Colon (tissue), 2 donors: ENCODE results near the gene PRKCZ.

ENCODE experiments used
- FAIRE-seq: peaks from 2 replicates; lab custom pipeline; 2012; peaks lifted over from hg19 to GRCh38; lab: Jason Lieb, UNC
- donor health status: control.
- donor health status: control.

PRKCZ gene

GRCh38 chr1:2230781-2231531, 180.7 kb downstream of the PRKCZ start:
- no peak for FAIRE-seq

DNA sequence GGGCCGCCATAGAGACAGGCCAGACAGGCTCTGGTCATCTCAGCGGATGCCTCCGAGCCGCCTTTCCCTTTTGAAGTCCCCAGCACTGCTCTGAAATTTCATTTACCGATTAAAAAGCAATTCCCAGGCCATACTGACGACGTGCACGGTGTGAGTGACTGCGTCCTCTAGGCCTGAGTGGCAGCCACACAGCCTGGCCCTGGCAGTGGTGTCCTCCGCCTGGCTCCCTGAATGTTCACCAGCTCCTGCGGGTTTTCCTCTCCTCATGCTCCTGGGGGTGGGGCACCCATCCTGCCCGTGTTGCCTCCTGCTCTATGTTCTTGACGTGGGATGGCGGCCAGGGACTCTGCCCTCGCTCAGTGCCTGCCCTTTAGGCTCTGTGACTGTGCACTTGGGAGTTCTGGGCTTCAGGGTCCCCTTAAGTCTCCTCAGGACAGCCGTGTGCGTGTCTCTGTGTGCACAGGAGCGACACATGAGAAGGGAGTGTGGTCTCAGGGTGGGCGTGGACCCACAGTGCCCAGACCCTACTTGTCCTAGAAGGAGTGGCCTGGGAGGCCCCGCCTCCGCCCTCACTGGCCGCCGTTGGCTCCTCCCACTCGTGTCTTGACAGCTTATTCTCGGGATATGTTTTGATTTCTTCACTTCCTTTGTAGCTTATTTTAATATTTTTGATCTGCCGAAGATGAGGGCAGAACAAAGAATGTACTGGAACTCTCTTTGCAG, 181.5 kb downstream of the PRKCZ start:
- FAIRE-seq, result no peak

DNA sequence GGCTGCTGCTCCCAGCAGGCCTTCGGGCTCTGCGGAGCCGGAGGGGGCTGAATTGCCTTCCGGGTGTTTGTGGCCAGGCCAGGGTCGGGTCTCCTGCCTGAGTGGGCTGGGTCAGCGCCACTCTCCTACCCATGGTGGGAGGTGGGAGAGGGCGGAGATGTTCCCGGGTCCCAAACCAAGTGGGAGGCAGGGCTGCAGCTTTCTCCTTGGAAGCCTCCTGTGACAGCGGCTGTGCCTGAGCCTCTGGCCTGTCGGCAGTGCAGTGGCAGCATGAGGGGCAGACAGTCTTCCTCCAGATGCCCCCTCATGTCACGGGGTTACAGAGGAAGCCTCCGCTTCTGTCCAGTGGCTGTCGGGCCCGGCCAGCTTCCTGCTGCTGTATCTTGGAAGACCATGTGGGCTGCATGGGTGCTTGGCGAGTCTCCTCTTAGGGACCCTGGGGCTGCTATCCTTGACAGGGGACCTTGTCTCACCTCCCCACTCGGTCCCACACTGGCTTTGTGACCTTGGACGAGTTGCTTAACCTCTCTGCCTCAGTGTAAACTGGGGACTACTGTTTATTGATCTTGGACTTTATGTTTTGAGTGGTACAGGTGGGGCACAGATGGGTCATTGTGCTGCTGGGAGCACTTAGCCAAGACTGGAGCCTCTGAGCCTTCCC, 182.2 kb downstream of the PRKCZ start:
- FAIRE-seq, result no peak

GRCh38 chr1:2232916-2233438, 182.8 kb downstream of the PRKCZ start:
- FAIRE-seq, result no peak

DNA sequence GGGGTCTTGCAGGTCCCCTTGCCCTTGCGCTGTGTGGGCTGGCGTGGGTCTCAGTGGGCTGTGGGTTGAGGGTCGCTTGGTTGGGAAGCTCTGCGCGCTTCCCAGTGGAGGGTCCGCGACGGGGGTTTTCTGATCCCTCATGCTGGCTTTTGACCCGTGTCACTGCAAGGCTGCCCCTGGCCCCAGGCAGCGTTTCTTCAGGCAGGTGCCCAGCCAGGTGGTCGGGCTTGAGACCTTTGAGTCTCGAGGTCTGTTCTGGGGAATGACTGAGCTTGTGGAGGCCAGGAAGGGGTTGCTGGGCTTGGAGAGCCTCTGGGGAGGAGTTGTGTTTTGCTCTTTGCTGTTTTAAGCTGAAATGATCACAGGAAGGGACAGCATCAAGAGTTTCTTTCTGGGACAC, 183.3 kb downstream of the PRKCZ start:
- FAIRE-seq, result no peak

- FAIRE-seq, result no peak
Observed at GRCh38 chr1:2233997-2234761, 184.0 kb downstream of the PRKCZ start.

- FAIRE-seq, result no peak
Observed at GRCh38 chr1:2234762-2235113, 184.5 kb downstream of the PRKCZ start.
